HCT116 (cell line): Measurements from ENCODE around the gene IL17B.

Experiments
- EGR1 ChIP-seq: IDR thresholded peaks from 2 replicates; pipeline ENCODE4 v1.6.1; 2012; ENCODE audit warnings: low read depth
- ELF1 ChIP-seq: IDR thresholded peaks from 2 replicates; pipeline ENCODE4 v1.6.1; 2012; ENCODE audit warnings: low read depth, borderline replicate concordance
- EZH2 ChIP-seq: fragments of 200-600 bp; sonication (generic); IDR thresholded peaks from 2 replicates; pipeline ENCODE4 v1.6.1; 2017; ENCODE audit warnings: antibody characterized with exemption, mixed run types
- FOSL1 ChIP-seq: IDR thresholded peaks from 2 replicates; pipeline ENCODE4 v1.6.1; 2012; ENCODE audit warnings: low read depth
- JUND ChIP-seq: IDR thresholded peaks from 2 replicates; pipeline ENCODE4 v1.6.1; 2012
- POLR2A ChIP-seq: IDR thresholded peaks from 2 replicates; pipeline ENCODE4 v1.7.0; 2011; ENCODE audit warnings: borderline replicate concordance; ENCODE audit not compliant: insufficient read depth, insufficient read length; ENCODE audit errors: extremely low read depth
- POLR2AphosphoS5 ChIP-seq: IDR thresholded peaks from 2 replicates; pipeline ENCODE4 v1.6.1; 2011; ENCODE audit warnings: mild to moderate bottlenecking, low read depth, low read length, moderate library complexity
- RAD21 ChIP-seq: IDR thresholded peaks from 2 replicates; pipeline ENCODE4 v1.6.1; 2012; ENCODE audit warnings: low read depth, mild to moderate bottlenecking
- SP1 ChIP-seq: IDR thresholded peaks from 2 replicates; pipeline ENCODE4 v1.6.1; 2012; ENCODE audit warnings: low read depth
- TF ChIP-seq, protein P1 (sequence below), 3 experiments: fragments of 200-600 bp in 1 of 3; sonication (generic) in 1 of 3; IDR thresholded peaks in 2 of 3; conservative IDR thresholded peaks in 1 of 3; 2 replicates each; pipeline ENCODE4 v1.5.1; 2012 to 2017; ENCODE audit warnings: low read depth in 2 of 3, low read length in 2 of 3, antibody characterized with exemption in 1 of 3, borderline replicate concordance in 1 of 3, control low read depth in 1 of 3, mild to moderate bottlenecking in 1 of 3, mixed read lengths in 1 of 3, mixed run types in 1 of 3, moderate library complexity in 1 of 3; ENCODE audit not compliant: insufficient read depth in 1 of 3
- TF ChIP-seq, protein P2 (sequence below): IDR thresholded peaks from 2 replicates; pipeline ENCODE4 v1.6.1; 2012; ENCODE audit warnings: low read depth

DNA sequence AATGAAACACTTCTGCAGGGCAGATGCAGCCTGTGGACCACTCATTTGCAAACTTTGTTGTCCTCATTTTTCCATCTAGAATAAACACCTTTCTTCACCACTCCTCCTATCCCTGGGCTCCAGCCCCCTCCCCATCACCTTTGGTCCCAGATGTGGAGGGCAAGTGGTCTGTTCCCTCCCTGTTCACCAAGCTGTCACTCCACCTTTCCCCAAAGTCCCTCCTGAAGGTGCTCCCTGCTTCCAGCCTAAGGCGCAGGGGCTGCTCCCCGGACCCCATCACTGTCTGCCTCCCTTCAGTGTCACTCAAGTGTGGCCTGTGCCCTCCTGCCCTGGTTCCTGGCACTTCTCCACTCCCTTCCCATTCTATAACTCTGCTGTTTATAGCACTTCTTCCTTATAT is 14.4 kb downstream of the IL17B start:
- TF ChIP-seq, protein P1, sequence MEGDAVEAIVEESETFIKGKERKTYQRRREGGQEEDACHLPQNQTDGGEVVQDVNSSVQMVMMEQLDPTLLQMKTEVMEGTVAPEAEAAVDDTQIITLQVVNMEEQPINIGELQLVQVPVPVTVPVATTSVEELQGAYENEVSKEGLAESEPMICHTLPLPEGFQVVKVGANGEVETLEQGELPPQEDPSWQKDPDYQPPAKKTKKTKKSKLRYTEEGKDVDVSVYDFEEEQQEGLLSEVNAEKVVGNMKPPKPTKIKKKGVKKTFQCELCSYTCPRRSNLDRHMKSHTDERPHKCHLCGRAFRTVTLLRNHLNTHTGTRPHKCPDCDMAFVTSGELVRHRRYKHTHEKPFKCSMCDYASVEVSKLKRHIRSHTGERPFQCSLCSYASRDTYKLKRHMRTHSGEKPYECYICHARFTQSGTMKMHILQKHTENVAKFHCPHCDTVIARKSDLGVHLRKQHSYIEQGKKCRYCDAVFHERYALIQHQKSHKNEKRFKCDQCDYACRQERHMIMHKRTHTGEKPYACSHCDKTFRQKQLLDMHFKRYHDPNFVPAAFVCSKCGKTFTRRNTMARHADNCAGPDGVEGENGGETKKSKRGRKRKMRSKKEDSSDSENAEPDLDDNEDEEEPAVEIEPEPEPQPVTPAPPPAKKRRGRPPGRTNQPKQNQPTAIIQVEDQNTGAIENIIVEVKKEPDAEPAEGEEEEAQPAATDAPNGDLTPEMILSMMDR (IDR thresholded peaks at IDR 0.05 in 2 of 3, conservative IDR thresholded peaks at IDR 0.05 in 1 of 3; ENCODE audit: borderline replicate concordance in 1 of 3, insufficient read depth in 1 of 3, low read depth in 2 of 3, low read length in 2 of 3) = no peak
- TF ChIP-seq POLR2A = no peak
- no peak for TF ChIP-seq SP1
- no peak for TF ChIP-seq RAD21
- TF ChIP-seq JUND = no peak
- no peak for TF ChIP-seq POLR2AphosphoS5
- no peak for TF ChIP-seq EZH2
- TF ChIP-seq, protein P2, sequence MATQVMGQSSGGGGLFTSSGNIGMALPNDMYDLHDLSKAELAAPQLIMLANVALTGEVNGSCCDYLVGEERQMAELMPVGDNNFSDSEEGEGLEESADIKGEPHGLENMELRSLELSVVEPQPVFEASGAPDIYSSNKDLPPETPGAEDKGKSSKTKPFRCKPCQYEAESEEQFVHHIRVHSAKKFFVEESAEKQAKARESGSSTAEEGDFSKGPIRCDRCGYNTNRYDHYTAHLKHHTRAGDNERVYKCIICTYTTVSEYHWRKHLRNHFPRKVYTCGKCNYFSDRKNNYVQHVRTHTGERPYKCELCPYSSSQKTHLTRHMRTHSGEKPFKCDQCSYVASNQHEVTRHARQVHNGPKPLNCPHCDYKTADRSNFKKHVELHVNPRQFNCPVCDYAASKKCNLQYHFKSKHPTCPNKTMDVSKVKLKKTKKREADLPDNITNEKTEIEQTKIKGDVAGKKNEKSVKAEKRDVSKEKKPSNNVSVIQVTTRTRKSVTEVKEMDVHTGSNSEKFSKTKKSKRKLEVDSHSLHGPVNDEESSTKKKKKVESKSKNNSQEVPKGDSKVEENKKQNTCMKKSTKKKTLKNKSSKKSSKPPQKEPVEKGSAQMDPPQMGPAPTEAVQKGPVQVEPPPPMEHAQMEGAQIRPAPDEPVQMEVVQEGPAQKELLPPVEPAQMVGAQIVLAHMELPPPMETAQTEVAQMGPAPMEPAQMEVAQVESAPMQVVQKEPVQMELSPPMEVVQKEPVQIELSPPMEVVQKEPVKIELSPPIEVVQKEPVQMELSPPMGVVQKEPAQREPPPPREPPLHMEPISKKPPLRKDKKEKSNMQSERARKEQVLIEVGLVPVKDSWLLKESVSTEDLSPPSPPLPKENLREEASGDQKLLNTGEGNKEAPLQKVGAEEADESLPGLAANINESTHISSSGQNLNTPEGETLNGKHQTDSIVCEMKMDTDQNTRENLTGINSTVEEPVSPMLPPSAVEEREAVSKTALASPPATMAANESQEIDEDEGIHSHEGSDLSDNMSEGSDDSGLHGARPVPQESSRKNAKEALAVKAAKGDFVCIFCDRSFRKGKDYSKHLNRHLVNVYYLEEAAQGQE = no peak
- no peak for TF ChIP-seq FOSL1
- no peak for TF ChIP-seq EGR1
- TF ChIP-seq ELF1 = no peak
